OCI-LY1 (cell line): ENCODE data around the gene CEP112.

Experiments
- CTCF ChIP-seq: fragments of 200-600 bp; sonication (generic), shearing (Covaris generic); IDR thresholded peaks from 2 replicates; pipeline ENCODE4 v1.5.1; 2017; ENCODE audit warnings: mild to moderate bottlenecking, antibody characterized with exemption, low read length, moderate library complexity, mixed read lengths
- EZH2 ChIP-seq: fragments of 200-600 bp; sonication (generic), shearing (Covaris generic); IDR thresholded peaks from 2 replicates; pipeline ENCODE4 v1.8.0; 2017; ENCODE audit warnings: borderline replicate concordance, mixed run types, mild to moderate bottlenecking, antibody characterized with exemption, low read length, moderate library complexity, mixed read lengths

DNA sequence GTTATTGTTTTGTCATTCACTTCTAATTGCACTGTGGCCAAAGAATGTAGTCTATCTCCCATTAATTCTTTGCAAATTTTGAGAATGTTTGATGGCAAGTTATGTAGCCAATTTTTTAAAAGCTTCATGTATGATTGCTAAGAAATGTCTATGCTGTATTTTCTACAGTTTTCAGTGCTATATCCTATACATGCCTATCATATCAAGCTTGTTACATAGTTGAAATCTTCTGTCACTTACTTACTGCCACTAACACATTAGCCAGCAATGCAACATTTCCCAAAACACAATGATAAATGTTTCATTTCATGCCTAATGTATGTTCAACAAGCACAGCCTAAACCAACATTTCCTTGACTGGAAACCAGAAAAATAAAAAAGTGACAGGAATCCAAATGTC, 338.1 kb downstream of the CEP112 start:
- TF ChIP-seq CTCF (no peak), EZH2 (no peak)
